K562 (cell line): Measurements from ENCODE around the gene PARS2. TPM values are rescaled to one million over a fixed set of nuclear protein-coding genes. Genes with fewer than 3 reads are reported as not detected.

Experiments used
- CBX5 ChIP-seq: IDR thresholded peaks from 2 replicates; pipeline ENCODE4 v1.6.1; 2014; ENCODE audit warnings: low read depth, borderline replicate concordance
- DEAF1 ChIP-seq: fragments of 450-650 bp; formaldehyde crosslinking; IDR thresholded peaks from 2 replicates; pipeline ENCODE4 v1.4.0; 2020; ENCODE audit warnings: mild to moderate bottlenecking, moderate library complexity
- ELF1 ChIP-seq: fragments of 200-800 bp; sonication (Bioruptor generic); IDR thresholded peaks from 2 replicates; pipeline ENCODE4 v1.6.1; 2016; ENCODE audit warnings: missing genetic modification characterization, missing compliant biosample characterization
- ESRRB ChIP-seq: fragments of 250-450 bp; sonication (Bioruptor Pico); IDR thresholded peaks from 2 replicates; pipeline ENCODE4 v1.5.0; 2020; ENCODE audit warnings: mild to moderate bottlenecking, moderate library complexity, borderline replicate concordance
- HIVEP1 ChIP-seq: fragments of 250-450 bp; sonication (Bioruptor Pico); IDR thresholded peaks from 2 replicates; pipeline ENCODE4 v1.4.0; 2020; ENCODE audit warnings: mild to moderate bottlenecking
- HSF4 ChIP-seq: fragments of 250-450 bp; sonication (Bioruptor Pico); IDR thresholded peaks from 2 replicates; pipeline ENCODE4 v2.1.2; 2022; ENCODE audit warnings: mild to moderate bottlenecking, moderate library complexity, borderline replicate concordance
- LARP7 ChIP-seq: fragments of 450-650 bp; IDR thresholded peaks from 2 replicates; pipeline ENCODE4 v1.6.1; 2016
- NEUROD1 ChIP-seq: fragments of 150-350 bp; IDR thresholded peaks from 2 replicates; pipeline ENCODE4 v1.6.1; 2014; ENCODE audit warnings: borderline replicate concordance, low read length, low read depth; ENCODE audit not compliant: partially characterized antibody
- PKNOX1 ChIP-seq: fragments of 450-650 bp; IDR thresholded peaks from 2 replicates; pipeline ENCODE4 v1.6.1; 2016
- POLR2AphosphoS2 ChIP-seq: IDR thresholded peaks from 2 replicates; pipeline ENCODE4 v1.6.1; 2012; ENCODE audit warnings: low read length, improper control_type of control experiment
- PRPF4 ChIP-seq: fragments of 200-400 bp; formaldehyde crosslinking; IDR thresholded peaks from one replicate; pipeline ENCODE4 v1.6.1; 2017; ENCODE audit warnings: low read length, low read depth, mild to moderate bottlenecking; ENCODE audit not compliant: insufficient read depth, poor library complexity, severe bottlenecking
- RAD21 ChIP-seq, 2 experiments: fragments of 250-450 bp in 1 of 2; fragments of 450-650 bp in 1 of 2; sonication (Bioruptor Pico) in 1 of 2; formaldehyde crosslinking in 1 of 2; IDR thresholded peaks in 1 of 2; conservative IDR thresholded peaks in 1 of 2; 2 replicates each; pipeline versions ENCODE4 v1.4.0 to v1.8.0; 2020 to 2022; ENCODE audit warnings: mild to moderate bottlenecking in 2 of 2, moderate library complexity in 1 of 2
- SFPQ ChIP-seq: fragments of 200-400 bp; formaldehyde crosslinking; IDR thresholded peaks from 2 replicates; pipeline ENCODE4 v1.6.1; 2017; ENCODE audit warnings: mild to moderate bottlenecking, low read depth, low read length, moderate library complexity
- STAG1 ChIP-seq: sonication (generic); formaldehyde crosslinking; IDR thresholded peaks from 2 replicates; pipeline ENCODE4 v1.5.0; 2020; ENCODE audit warnings: missing genetic modification reagents, borderline replicate concordance
- ZNF143 ChIP-seq: sonication (generic); formaldehyde crosslinking; IDR thresholded peaks from 2 replicates; pipeline ENCODE4 v1.9.0; 2022; ENCODE audit warnings: mild to moderate bottlenecking, missing genetic modification reagents
- polyA plus RNA-seq, 8 experiments: library from polyadenylated mRNA; depleted of rRNA in 4 of 8; stranded (reverse) in 5 of 8; unstranded in 3 of 8; fragments of >200 nt; fragmentation: Nextera tagmentation in 2 of 8; fragmentation: Illumina TruSeq in 1 of 8; extraction: Ambion mirVana in 2 of 8; extraction: Trizol in 1 of 8; gene quantifications; 2 replicates each; pipeline versions ENCODE4 v1.2.1 to v1.2.3, GENCODE V29; 2011 to 2014; ENCODE audit warnings: inconsistent platforms in 1 of 8, missing spikeins in 1 of 8
- total RNA-seq, 7 experiments: library from RNA; depleted of rRNA in 6 of 7; stranded (reverse); fragments of >200 nt in 6 of 7; fragmentation: Illumina TruSeq in 2 of 7; extraction: Trizol in 2 of 7; gene quantifications; 2 replicates each; pipeline versions ENCODE4 v1.2.1 to v1.2.3, GENCODE V29; 2011 to 2021; ENCODE audit warnings: low replicate concordance in 1 of 7
- TF ChIP-seq, protein P1 (sequence below): fragments of 450-650 bp; formaldehyde crosslinking; IDR thresholded peaks from 2 replicates; pipeline ENCODE4 v1.4.0; 2020; ENCODE audit warnings: mild to moderate bottlenecking
- TF ChIP-seq, protein P2 (sequence below): fragments of 450-650 bp; conservative IDR thresholded peaks from 2 replicates; pipeline ENCODE4 v1.6.1; 2016; ENCODE audit warnings: missing genetic modification characterization, low read depth, mild to moderate bottlenecking, control low read depth, missing compliant biosample characterization
- TF ChIP-seq, protein P3 (sequence below): sonication (generic); formaldehyde crosslinking; IDR thresholded peaks from 2 replicates; pipeline ENCODE4 v1.8.0; 2022; ENCODE audit warnings: missing genetic modification reagents, mild to moderate bottlenecking, moderate library complexity, borderline replicate concordance

The PARS2 gene
- total and polyA plus RNA-seq, 9 of the 15 experiments (the other 6 are each of a cell fraction or from before 2014, with no cell fraction given): 6.3 to 12.4 (median 7.9) TPM

DNA sequence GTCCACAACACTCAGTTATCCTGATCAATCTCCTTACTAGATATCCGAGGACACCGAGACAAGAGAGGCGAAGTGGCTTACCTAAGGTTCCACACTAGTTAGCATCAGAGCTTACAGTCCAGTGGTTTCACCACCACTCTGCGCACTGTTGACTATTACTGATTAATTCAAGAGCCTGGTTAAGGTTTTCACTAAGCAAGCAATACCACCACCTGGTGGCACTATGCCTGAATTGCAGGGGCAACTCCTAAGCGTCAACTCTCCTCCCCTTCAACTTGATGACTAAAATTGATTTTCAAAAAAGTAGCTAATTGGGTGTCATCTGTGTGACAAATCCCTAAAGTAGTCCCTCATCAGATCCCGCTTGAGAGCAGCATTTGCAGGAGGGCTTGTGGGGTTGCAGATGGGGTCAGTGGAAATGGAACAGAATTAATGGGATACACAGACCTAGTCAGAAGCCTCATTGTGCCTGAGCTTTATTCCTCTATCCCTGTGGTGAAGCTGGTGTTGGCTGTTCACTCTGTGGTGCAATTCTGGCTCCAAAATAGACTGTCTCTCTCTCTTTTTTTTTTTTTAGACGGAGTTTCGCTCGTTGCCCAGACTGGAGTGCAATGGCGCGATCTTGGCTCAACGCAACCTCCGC, 27.7 kb upstream of the PARS2 start (continued):
- TF ChIP-seq, protein P1, sequence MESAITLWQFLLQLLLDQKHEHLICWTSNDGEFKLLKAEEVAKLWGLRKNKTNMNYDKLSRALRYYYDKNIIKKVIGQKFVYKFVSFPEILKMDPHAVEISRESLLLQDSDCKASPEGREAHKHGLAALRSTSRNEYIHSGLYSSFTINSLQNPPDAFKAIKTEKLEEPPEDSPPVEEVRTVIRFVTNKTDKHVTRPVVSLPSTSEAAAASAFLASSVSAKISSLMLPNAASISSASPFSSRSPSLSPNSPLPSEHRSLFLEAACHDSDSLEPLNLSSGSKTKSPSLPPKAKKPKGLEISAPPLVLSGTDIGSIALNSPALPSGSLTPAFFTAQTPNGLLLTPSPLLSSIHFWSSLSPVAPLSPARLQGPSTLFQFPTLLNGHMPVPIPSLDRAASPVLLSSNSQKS (CRISPR knock-in tag): no peak
- TF ChIP-seq, protein P2, sequence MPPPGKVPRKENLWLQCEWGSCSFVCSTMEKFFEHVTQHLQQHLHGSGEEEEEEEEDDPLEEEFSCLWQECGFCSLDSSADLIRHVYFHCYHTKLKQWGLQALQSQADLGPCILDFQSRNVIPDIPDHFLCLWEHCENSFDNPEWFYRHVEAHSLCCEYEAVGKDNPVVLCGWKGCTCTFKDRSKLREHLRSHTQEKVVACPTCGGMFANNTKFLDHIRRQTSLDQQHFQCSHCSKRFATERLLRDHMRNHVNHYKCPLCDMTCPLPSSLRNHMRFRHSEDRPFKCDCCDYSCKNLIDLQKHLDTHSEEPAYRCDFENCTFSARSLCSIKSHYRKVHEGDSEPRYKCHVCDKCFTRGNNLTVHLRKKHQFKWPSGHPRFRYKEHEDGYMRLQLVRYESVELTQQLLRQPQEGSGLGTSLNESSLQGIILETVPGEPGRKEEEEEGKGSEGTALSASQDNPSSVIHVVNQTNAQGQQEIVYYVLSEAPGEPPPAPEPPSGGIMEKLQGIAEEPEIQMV (tag): no peak
- TF ChIP-seq POLR2AphosphoS2 (no peak), DEAF1 (CRISPR knock-in tag) (peak; percentile 70; the same call in 1 of the 2 replicates), ZNF143 (CRISPR knock-in tag) (no peak), NEUROD1 (no peak), STAG1 (CRISPR knock-in tag) (peak; percentile 85; the same call in 1 of the 2 replicates), HSF4 (CRISPR knock-in tag) (no peak), HIVEP1 (CRISPR knock-in tag) (no peak), ESRRB (CRISPR knock-in tag) (no peak), RAD21 (CRISPR knock-in tag; conservative IDR thresholded peaks at IDR 0.05 in 1 of 2, IDR thresholded peaks at IDR 0.05 in 1 of 2) (peak; percentile 74 to 94), ELF1 (tag) (no peak), LARP7 (no peak), PRPF4 (no peak), PKNOX1 (no peak), SFPQ (no peak), CBX5 (no peak)
- TF ChIP-seq, protein P3, sequence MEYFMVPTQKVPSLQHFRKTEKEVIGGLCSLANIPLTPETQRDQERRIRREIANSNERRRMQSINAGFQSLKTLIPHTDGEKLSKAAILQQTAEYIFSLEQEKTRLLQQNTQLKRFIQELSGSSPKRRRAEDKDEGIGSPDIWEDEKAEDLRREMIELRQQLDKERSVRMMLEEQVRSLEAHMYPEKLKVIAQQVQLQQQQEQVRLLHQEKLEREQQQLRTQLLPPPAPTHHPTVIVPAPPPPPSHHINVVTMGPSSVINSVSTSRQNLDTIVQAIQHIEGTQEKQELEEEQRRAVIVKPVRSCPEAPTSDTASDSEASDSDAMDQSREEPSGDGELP: no peak
